GM20000 (cell line): Measurements from ENCODE around the gene GJC3.

Source experiments
- DNase-seq: peaks from one replicate; pipeline ENCODE4 v3.0.0; 2012; ENCODE audit warnings: low spot score
- TF ChIP-seq, protein P1 (sequence below): IDR thresholded peaks from 2 replicates; pipeline ENCODE4 v1.5.1; 2012; ENCODE audit warnings: mild to moderate bottlenecking, control low read depth; ENCODE audit errors: extremely low read depth, missing control alignments

Gene GJC3

DNA sequence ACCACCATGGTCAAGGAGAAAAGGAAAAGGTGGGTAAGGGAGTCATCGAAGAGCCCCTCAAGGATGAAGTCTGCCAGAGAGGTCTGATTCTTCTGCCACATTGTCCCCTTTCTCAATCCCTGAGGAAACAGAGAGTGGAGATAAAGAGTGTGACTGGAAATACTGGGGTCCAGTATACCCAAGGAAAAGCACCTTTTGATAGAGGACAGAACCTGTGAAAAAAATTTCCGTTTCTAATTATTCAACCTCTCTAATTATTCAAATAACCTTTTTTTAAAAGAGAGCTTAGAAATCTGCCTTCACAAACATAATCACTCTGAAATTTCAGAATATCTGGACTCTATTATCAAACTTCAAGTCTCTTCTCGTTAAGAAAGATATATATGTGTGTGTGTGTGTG lies 52.5 kb downstream of the GJC3 start, which contains the start of gene OR2AE1:
Gene OR2AE1, minus strand, starts transcription at position 101 of the 400 bp plus-strand sequence. Its CDS starts 0 bp downstream, at position 101.
- no peak for DNase-seq
- TF ChIP-seq, protein P1, sequence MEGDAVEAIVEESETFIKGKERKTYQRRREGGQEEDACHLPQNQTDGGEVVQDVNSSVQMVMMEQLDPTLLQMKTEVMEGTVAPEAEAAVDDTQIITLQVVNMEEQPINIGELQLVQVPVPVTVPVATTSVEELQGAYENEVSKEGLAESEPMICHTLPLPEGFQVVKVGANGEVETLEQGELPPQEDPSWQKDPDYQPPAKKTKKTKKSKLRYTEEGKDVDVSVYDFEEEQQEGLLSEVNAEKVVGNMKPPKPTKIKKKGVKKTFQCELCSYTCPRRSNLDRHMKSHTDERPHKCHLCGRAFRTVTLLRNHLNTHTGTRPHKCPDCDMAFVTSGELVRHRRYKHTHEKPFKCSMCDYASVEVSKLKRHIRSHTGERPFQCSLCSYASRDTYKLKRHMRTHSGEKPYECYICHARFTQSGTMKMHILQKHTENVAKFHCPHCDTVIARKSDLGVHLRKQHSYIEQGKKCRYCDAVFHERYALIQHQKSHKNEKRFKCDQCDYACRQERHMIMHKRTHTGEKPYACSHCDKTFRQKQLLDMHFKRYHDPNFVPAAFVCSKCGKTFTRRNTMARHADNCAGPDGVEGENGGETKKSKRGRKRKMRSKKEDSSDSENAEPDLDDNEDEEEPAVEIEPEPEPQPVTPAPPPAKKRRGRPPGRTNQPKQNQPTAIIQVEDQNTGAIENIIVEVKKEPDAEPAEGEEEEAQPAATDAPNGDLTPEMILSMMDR: no peak

DNA sequence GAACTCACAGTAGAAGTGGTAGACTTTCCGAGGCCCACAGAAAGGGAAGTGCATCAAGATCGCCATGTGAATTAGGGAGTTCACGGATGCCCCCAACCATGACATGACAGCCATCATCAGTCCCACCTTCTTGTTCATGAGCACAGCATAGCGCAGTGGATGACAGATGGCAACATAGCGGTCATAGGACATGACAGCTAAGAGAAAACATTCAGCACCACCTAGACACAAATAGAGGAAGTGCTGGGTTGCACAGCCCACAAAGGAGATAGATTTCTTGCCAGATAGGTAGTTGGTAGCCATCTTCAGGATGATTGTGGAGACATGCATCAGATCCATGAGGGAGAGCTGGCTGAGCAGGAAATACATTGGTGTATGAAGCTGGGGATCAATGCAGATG lies 52.9 kb downstream of the GJC3 start:
- TF ChIP-seq, protein P1: no peak

More for the DNA sequence above, 52.9 kb downstream of the GJC3 start:
- no peak for DNase-seq
